Measurements from ENCODE around the gene DNMT3L.

DNA sequence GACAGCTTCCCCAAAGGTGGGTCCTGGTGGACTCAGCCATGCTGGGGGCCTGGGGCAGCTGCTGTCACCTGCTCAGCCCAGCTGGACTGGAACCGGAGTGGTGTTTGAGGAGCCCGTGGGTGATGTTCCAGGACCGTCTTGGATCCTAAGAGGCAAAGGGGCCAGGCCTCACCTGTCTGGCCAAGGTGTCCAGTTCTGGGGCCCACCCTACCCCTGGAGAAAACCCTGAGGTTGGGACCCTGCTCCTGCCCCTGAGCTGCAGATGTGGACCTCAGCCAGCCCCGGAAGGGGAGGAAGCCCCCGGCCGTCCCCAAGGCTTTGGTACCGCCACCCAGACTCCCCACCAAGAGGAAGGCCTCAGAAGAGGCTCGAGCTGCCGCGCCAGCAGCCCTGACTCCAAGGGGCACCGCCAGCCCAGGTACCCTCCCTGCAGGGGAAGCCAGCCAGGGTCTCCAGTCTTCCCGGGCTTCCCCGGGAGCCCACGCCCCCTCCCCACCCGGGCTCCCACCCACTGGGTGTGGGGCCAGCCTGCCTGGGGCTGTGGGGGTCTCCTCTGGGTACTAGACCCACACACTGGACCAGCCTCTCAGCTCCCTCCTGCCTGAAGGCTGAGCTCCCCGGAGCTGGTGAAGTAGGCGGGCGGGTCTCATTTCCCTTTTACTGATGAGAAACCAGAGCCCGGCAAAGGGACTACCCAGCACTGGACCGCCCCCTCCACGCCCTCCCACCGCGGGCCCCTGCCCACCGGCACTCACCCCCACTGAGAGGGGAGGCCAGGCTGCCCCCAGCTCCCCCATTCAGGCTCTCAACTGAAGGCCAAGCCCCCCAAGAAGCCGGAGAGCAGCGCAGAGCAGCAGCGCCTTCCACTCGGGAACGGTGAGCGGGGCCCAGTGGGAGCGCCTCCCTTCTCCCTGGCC is 25.3 kb upstream of the DNMT3L start:
- TF ChIP-seq, protein P1, sequence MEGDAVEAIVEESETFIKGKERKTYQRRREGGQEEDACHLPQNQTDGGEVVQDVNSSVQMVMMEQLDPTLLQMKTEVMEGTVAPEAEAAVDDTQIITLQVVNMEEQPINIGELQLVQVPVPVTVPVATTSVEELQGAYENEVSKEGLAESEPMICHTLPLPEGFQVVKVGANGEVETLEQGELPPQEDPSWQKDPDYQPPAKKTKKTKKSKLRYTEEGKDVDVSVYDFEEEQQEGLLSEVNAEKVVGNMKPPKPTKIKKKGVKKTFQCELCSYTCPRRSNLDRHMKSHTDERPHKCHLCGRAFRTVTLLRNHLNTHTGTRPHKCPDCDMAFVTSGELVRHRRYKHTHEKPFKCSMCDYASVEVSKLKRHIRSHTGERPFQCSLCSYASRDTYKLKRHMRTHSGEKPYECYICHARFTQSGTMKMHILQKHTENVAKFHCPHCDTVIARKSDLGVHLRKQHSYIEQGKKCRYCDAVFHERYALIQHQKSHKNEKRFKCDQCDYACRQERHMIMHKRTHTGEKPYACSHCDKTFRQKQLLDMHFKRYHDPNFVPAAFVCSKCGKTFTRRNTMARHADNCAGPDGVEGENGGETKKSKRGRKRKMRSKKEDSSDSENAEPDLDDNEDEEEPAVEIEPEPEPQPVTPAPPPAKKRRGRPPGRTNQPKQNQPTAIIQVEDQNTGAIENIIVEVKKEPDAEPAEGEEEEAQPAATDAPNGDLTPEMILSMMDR (IDR thresholded peaks at IDR 0.05) = no peak
- TF ChIP-seq POLR2A (IDR thresholded peaks at IDR 0.05) (no peak), EP300 (IDR thresholded peaks at IDR 0.05) (no peak), POLR2AphosphoS5 (IDR thresholded peaks at IDR 0.05) (no peak)
